Thoracic aorta (tissue), 2 donors: Measurements from ENCODE around the gene NDUFC2. TPM values are rescaled to one million over a fixed set of nuclear protein-coding genes. Genes with fewer than 3 reads are reported as not detected.
A peak's percentile ranks its signal among the peaks of the same experiment; 100 is the strongest.
"Not testable (repeated sequence)": the region's sequence is repeated elsewhere in the genome, so short reads cannot be mapped to it uniquely, and the experiment has no call there.

Experiments
- ATAC-seq: fragments of 150-250 bp; one replicate; pipeline ENCODE4 v1.8.0; 2017; ENCODE audit warnings: low read depth; ENCODE audit not compliant: insufficient number of reproducible peaks, low FRiP score
- DNase-seq: peaks from one replicate; pipeline ENCODE4 v3.0.0-alpha.2; 2020; ENCODE audit warnings: low spot score
- H3K27ac ChIP-seq, 2 donors: fragments of 200-600 bp; sonication (generic); 1 replicate in 1 of 2; 2 replicates in 1 of 2; pipeline ENCODE4 v1.5.1; 2016; ENCODE audit warnings: mild to moderate bottlenecking in 2 of 2, moderate library complexity in 2 of 2
- H3K27me3 ChIP-seq: fragments of 200-600 bp; sonication (generic); replicated peaks from 2 replicates; pipeline ENCODE4 v1.6.0; 2016; ENCODE audit warnings: mild to moderate bottlenecking; ENCODE audit not compliant: insufficient read depth
- H3K36me3 ChIP-seq: fragments of 200-600 bp; sonication (generic); one replicate; pipeline ENCODE4 v1.5.1; 2016
- H3K4me1 ChIP-seq, 2 donors: fragments of 200-600 bp; sonication (generic); 1 replicate in 1 of 2; 2 replicates in 1 of 2; pipeline versions ENCODE4 v1.5.1 to v1.6.0; 2016; ENCODE audit warnings: low read depth in 2 of 2, mild to moderate bottlenecking in 1 of 2; ENCODE audit not compliant: control insufficient read depth in 1 of 2
- H3K4me3 ChIP-seq: fragments of 200-600 bp; sonication (generic); 2 replicates; pipeline ENCODE4 v1.5.1; 2016; ENCODE audit warnings: mild to moderate bottlenecking
- H3K9me3 ChIP-seq: fragments of 200-600 bp; sonication (generic); 2 replicates; pipeline ENCODE4 v1.5.1; 2016
- total RNA-seq, 2 donors: library from RNA; depleted of rRNA; stranded (reverse); fragments of >200 nt; gene quantifications; one replicate each; pipeline versions ENCODE4 v1.1.0 to v1.2.3, GENCODE V29; 2016
- TF ChIP-seq, protein P1 (sequence below): fragments of 200-600 bp; sonication (generic); IDR thresholded peaks from one replicate; pipeline ENCODE4 v1.5.1; 2019; ENCODE audit warnings: antibody characterized with exemption

The NDUFC2 gene
- total RNA-seq, 2 donors from 2014 or later, result 42.4 to 62.0 TPM

DNA sequence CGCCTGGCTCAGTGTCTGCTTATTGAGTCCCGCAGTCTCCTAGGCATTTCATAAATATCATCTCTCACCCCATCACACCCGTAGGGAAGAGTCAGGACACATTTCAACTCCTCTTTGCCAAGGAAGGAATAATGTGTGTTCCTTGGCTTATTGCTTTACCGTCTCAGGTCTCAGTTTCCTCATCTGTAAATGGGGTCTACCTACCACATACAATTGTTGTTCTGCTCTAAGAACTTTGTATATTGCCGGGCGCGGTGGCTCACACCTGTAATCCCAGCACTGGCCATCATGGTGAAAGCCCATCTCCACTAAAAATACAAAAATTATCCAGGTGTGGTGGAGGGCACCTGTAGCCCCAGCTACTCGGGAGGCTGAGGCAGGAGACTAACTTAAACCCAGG lies 19.1 kb downstream of the NDUFC2 start:
- peak overlapping the region in 1 of 2 donors; percentile 17 for H3K27ac ChIP-seq

DNA sequence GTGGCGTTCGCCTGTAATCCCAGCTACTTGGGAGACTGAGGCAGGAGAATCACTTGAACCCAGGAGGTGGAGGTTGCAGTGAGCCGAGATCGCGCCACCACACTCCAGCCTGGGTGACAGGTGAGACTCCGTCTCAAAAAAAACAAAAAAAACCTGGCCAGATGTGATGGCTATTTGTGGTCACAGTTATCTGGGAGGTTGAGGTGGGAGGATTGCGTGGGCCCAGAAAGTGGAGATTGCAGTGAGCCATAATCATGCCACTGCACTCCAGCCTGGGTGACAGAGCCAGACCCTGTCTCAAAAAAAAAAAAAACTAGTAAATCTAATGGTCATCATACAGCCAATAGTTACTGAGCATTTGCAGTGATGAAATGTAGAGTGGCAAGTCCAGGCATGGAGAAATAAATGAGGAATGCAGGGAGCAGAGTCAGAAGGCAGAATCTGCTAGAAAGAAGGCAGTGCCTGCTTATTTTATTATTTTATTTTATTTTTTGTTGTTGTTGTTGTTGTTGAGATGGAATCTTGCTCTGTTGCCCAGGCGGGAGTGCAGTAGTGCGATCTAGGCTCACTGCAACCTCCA lies 19.8 kb downstream of the NDUFC2 start:
- H3K27me3 ChIP-seq, H3K4me3 ChIP-seq, H3K36me3 ChIP-seq, ATAC-seq, H3K9me3 ChIP-seq, DNase-seq, H3K27ac ChIP-seq: not testable (repeated sequence)
- H3K4me1 ChIP-seq, result peaks cover 9 to 31% of the 10 kb centered on the region in 2 donors

More for the DNA sequence above, 19.1 kb downstream of the NDUFC2 start:
- peak; percentile 17 for ATAC-seq
- Histone ChIP-seq H3K27me3 (no peaks in the 10 kb centered on the region), H3K36me3 (no peaks in the 10 kb centered on the region), H3K4me3 (no peak overlapping the region), H3K9me3 (no peaks in the 10 kb centered on the region), H3K4me1 (peaks cover 9 to 31% of the 10 kb centered on the region in 2 donors)
- TF ChIP-seq, protein P1, sequence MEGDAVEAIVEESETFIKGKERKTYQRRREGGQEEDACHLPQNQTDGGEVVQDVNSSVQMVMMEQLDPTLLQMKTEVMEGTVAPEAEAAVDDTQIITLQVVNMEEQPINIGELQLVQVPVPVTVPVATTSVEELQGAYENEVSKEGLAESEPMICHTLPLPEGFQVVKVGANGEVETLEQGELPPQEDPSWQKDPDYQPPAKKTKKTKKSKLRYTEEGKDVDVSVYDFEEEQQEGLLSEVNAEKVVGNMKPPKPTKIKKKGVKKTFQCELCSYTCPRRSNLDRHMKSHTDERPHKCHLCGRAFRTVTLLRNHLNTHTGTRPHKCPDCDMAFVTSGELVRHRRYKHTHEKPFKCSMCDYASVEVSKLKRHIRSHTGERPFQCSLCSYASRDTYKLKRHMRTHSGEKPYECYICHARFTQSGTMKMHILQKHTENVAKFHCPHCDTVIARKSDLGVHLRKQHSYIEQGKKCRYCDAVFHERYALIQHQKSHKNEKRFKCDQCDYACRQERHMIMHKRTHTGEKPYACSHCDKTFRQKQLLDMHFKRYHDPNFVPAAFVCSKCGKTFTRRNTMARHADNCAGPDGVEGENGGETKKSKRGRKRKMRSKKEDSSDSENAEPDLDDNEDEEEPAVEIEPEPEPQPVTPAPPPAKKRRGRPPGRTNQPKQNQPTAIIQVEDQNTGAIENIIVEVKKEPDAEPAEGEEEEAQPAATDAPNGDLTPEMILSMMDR, result no peak
- DNase-seq, result no peak

DNA sequence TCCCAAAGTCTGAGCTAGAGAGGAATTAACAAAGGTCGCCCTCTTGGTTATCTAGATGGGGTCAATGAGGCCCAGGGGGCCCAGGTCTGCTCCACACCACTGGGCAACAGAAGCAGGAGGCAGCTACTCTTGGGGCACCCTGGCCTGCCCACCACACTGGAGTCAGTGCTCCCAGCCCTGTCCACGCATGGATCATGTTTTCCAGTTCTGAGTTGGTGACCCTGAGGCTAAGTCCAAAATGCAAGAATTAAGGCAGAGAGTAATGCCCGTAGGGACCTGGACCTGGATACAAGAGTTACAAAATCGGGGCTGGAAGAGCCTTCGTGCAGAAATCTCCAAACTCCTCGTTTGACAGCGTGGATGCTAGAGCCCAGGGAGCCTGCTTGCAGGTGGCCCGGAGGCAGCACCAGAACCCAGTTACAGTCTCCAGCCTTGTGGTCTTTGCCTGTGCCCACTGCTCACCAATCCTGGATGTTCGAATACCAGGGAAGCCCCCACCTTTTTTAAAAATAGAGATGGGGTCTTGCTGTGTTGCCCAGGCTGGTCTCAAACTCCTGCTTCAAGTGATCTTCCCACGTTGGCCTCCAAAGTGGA lies 22.1 kb downstream of the NDUFC2 start:
- Histone ChIP-seq H3K4me3 (no peak overlapping the region), H3K9me3 (no peaks in the 10 kb centered on the region), H3K36me3 (no peaks in the 10 kb centered on the region), H3K27me3 (no peaks in the 10 kb centered on the region), H3K27ac (no peak overlapping the region), H3K4me1 (peaks cover 9 to 23% of the 10 kb centered on the region in 2 donors)
- no peak for ATAC-seq
- DNase-seq, result no peak
- TF ChIP-seq, protein P1, result no peak

DNA sequence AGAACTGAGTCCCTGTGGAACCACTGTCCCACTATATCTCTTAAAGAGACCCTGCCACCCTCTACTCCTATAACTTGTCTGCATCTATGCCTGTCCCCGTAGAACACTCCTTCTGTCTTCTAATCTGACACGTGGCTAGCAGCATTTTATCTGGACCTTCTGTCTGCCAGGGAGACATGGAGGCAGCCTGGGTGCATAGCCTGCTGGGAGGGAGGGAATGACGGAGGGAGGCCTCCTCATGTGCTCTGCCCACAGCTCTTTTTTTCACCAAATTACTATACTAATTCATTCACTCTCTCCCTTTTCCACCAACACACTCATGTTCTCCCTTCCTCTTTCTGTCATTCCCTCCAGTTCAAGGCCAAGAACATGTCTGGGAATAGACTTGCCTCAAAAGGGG lies 23.6 kb downstream of the NDUFC2 start:
- H3K27me3 ChIP-seq, result no peaks in the 10 kb centered on the region
- no peak overlapping the region for H3K27ac ChIP-seq
- DNase-seq (no peak), ATAC-seq (no peak)
- H3K36me3 ChIP-seq, result no peaks in the 10 kb centered on the region
- TF ChIP-seq, protein P1, result no peak
- H3K4me1 ChIP-seq, result peaks cover 1 to 10% of the 10 kb centered on the region in 2 donors
- H3K9me3 ChIP-seq, result no peaks in the 10 kb centered on the region
- H3K4me3 ChIP-seq, result no peak overlapping the region

DNA sequence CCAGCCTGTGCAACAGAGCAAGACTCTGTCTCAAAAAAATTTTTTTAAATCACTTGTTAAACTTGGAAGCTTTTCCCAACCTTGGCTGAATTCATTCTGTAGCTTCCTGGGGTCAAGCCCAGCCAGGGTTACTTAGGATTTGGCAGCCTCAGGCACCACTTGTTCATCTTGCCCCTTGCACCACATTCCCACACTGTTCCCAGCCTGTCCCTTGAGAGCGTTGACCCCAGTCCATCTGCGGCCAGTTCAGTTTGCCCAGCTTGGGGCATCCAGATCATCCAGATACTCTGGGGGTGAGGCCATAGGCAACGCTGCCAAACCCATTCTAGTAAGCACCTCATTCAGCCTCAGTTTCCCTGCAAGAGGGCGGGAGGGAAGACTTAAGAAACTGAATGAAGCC lies 24.7 kb downstream of the NDUFC2 start:
- no peak for DNase-seq
- ATAC-seq, result no peak
- TF ChIP-seq, protein P1, result no peak
- H3K27ac ChIP-seq, result no peak overlapping the region
- no peaks in the 10 kb centered on the region for H3K36me3 ChIP-seq
- H3K4me1 ChIP-seq, result no peaks in the 10 kb centered on the region
- H3K4me3 ChIP-seq, result no peak overlapping the region
- no peaks in the 10 kb centered on the region for H3K9me3 ChIP-seq
- H3K27me3 ChIP-seq, result no peaks in the 10 kb centered on the region
